Measurements from ENCODE around the gene FEN1.

FEN1 gene

GRCh38 chr11:61830237-61831105 lies 37.8 kb downstream of the FEN1 start:
- no peaks in the 10 kb centered on the region for H3K9me3 Mint-ChIP-seq
- H3K27ac Mint-ChIP-seq: no peak overlapping the region
- H3K4me3 Mint-ChIP-seq: peak overlapping the region; percentile 18
- peaks cover 47% of the 10 kb centered on the region for H3K27me3 Mint-ChIP-seq
- no peak for ATAC-seq
- H3K4me1 Mint-ChIP-seq: peaks cover 64% of the 10 kb centered on the region
- peaks cover 18% of the 10 kb centered on the region for H3K36me3 Mint-ChIP-seq

GRCh38 chr11:61832207-61832606 lies 39.5 kb downstream of the FEN1 start:
- Mint-ChIP-seq H3K36me3 (peaks cover 18% of the 10 kb centered on the region), H3K27me3 (peaks cover 33% of the 10 kb centered on the region), H3K4me1 (peaks cover 55% of the 10 kb centered on the region), H3K4me3 (no peak overlapping the region), H3K27ac (no peak overlapping the region), H3K9me3 (no peaks in the 10 kb centered on the region)
- no peak for ATAC-seq

GRCh38 chr11:61832754-61833153 lies 40.0 kb downstream of the FEN1 start:
- H3K4me1 Mint-ChIP-seq: peaks cover 53% of the 10 kb centered on the region
- peak overlapping the region; percentile 64 for H3K27ac Mint-ChIP-seq
- H3K4me3 Mint-ChIP-seq: no peak overlapping the region
- no peak for ATAC-seq
- H3K36me3 Mint-ChIP-seq: peaks cover 18% of the 10 kb centered on the region
- H3K27me3 Mint-ChIP-seq: peaks cover 30% of the 10 kb centered on the region
- H3K9me3 Mint-ChIP-seq: no peaks in the 10 kb centered on the region

- ATAC-seq: no peak
- H3K27me3 Mint-ChIP-seq: peaks cover 26% of the 10 kb centered on the region
- H3K27ac Mint-ChIP-seq: peak overlapping the region; percentile 64
- no peak overlapping the region for H3K4me3 Mint-ChIP-seq
- H3K4me1 Mint-ChIP-seq: peaks cover 46% of the 10 kb centered on the region
- H3K9me3 Mint-ChIP-seq: no peaks in the 10 kb centered on the region
- H3K36me3 Mint-ChIP-seq: peaks cover 19% of the 10 kb centered on the region
These were observed 40.8 kb downstream of the FEN1 start for GRCh38 chr11:61833471-61833870.

GRCh38 chr11:61833926-61834277 lies 41.2 kb downstream of the FEN1 start:
- Mint-ChIP-seq H3K9me3 (no peaks in the 10 kb centered on the region), H3K4me1 (peaks cover 42% of the 10 kb centered on the region), H3K27me3 (peaks cover 26% of the 10 kb centered on the region), H3K27ac (peak overlapping the region; percentile 64), H3K4me3 (no peak overlapping the region), H3K36me3 (peaks cover 24% of the 10 kb centered on the region)
- no peak for ATAC-seq

GRCh38 chr11:61834278-61835048 lies 41.8 kb downstream of the FEN1 start:
- no peaks in the 10 kb centered on the region for H3K9me3 Mint-ChIP-seq
- H3K27ac Mint-ChIP-seq: peak overlapping the region; percentile 64
- peaks cover 26% of the 10 kb centered on the region for H3K27me3 Mint-ChIP-seq
- peaks cover 38% of the 10 kb centered on the region for H3K4me1 Mint-ChIP-seq
- peak; percentile 93 for ATAC-seq
- H3K36me3 Mint-ChIP-seq: peaks cover 29% of the 10 kb centered on the region
- H3K4me3 Mint-ChIP-seq: peak overlapping the region; percentile 25

- no peak overlapping the region for H3K4me3 Mint-ChIP-seq
- peaks cover 25% of the 10 kb centered on the region for H3K4me1 Mint-ChIP-seq
- H3K27ac Mint-ChIP-seq: no peak overlapping the region
- H3K36me3 Mint-ChIP-seq: peaks cover 42% of the 10 kb centered on the region
- no peaks in the 10 kb centered on the region for H3K9me3 Mint-ChIP-seq
- no peak for ATAC-seq
- H3K27me3 Mint-ChIP-seq: peaks cover 11% of the 10 kb centered on the region
These were observed 43.5 kb downstream of the FEN1 start for GRCh38 chr11:61836193-61836592.

GRCh38 chr11:61837411-61838005 lies 44.8 kb downstream of the FEN1 start:
- Mint-ChIP-seq H3K27me3 (peaks cover 11% of the 10 kb centered on the region), H3K4me1 (peaks cover 23% of the 10 kb centered on the region), H3K4me3 (no peak overlapping the region), H3K36me3 (peaks cover 48% of the 10 kb centered on the region), H3K27ac (no peak overlapping the region), H3K9me3 (no peaks in the 10 kb centered on the region)
- no peak for ATAC-seq

GRCh38 chr11:61838501-61838900 lies 45.8 kb downstream of the FEN1 start:
- ATAC-seq: no peak
- H3K27me3 Mint-ChIP-seq: peaks cover 11% of the 10 kb centered on the region
- no peak overlapping the region for H3K27ac Mint-ChIP-seq
- peaks cover 38% of the 10 kb centered on the region for H3K36me3 Mint-ChIP-seq
- H3K9me3 Mint-ChIP-seq: no peaks in the 10 kb centered on the region
- H3K4me1 Mint-ChIP-seq: peaks cover 16% of the 10 kb centered on the region
- H3K4me3 Mint-ChIP-seq: no peak overlapping the region

GRCh38 chr11:61838921-61839320 lies 46.2 kb downstream of the FEN1 start:
- Mint-ChIP-seq H3K27me3 (peaks cover 11% of the 10 kb centered on the region), H3K27ac (no peak overlapping the region), H3K4me3 (no peak overlapping the region), H3K36me3 (peaks cover 34% of the 10 kb centered on the region), H3K9me3 (no peaks in the 10 kb centered on the region), H3K4me1 (peaks cover 12% of the 10 kb centered on the region)
- ATAC-seq: no peak

- no peak overlapping the region for H3K27ac Mint-ChIP-seq
- H3K4me3 Mint-ChIP-seq: no peak overlapping the region
- H3K36me3 Mint-ChIP-seq: peaks cover 31% of the 10 kb centered on the region
- H3K9me3 Mint-ChIP-seq: no peaks in the 10 kb centered on the region
- H3K27me3 Mint-ChIP-seq: peaks cover 11% of the 10 kb centered on the region
- no peak for ATAC-seq
- H3K4me1 Mint-ChIP-seq: peaks cover 5% of the 10 kb centered on the region
These were observed 47.0 kb downstream of the FEN1 start for GRCh38 chr11:61839742-61840141.

GRCh38 chr11:61840371-61840770 lies 47.7 kb downstream of the FEN1 start:
- Mint-ChIP-seq H3K27me3 (peaks cover 17% of the 10 kb centered on the region), H3K4me1 (no peaks in the 10 kb centered on the region), H3K27ac (no peak overlapping the region), H3K4me3 (no peak overlapping the region), H3K9me3 (no peaks in the 10 kb centered on the region), H3K36me3 (peaks cover 37% of the 10 kb centered on the region)
- no peak for ATAC-seq

GRCh38 chr11:61841636-61842527 lies 49.2 kb downstream of the FEN1 start:
- ATAC-seq: no peak
- Mint-ChIP-seq H3K36me3 (peaks cover 48% of the 10 kb centered on the region), H3K4me3 (no peak overlapping the region), H3K27me3 (peaks cover 19% of the 10 kb centered on the region), H3K27ac (no peak overlapping the region), H3K4me1 (no peaks in the 10 kb centered on the region), H3K9me3 (no peaks in the 10 kb centered on the region)

GRCh38 chr11:61842528-61842820 lies 49.8 kb downstream of the FEN1 start:
- Mint-ChIP-seq H3K4me3 (no peak overlapping the region), H3K36me3 (peaks cover 53% of the 10 kb centered on the region), H3K9me3 (no peaks in the 10 kb centered on the region), H3K27ac (no peak overlapping the region), H3K27me3 (peaks cover 19% of the 10 kb centered on the region), H3K4me1 (no peaks in the 10 kb centered on the region)
- no peak for ATAC-seq

Measured in stimulated activated memory B cell treated with anti-CD40 and anti-IgM and Interleukin-4, amounts not matched to agents 10 μg/mL and 1 μg/mL and 100 μg/mL, for 72 hours (primary cell).